Measurements from ENCODE around the gene SPRN.
"Not testable (repeated sequence)": the region's sequence is repeated elsewhere in the genome, so short reads cannot be mapped to it uniquely, and the experiment has no call there.

The SPRN gene

DNA sequence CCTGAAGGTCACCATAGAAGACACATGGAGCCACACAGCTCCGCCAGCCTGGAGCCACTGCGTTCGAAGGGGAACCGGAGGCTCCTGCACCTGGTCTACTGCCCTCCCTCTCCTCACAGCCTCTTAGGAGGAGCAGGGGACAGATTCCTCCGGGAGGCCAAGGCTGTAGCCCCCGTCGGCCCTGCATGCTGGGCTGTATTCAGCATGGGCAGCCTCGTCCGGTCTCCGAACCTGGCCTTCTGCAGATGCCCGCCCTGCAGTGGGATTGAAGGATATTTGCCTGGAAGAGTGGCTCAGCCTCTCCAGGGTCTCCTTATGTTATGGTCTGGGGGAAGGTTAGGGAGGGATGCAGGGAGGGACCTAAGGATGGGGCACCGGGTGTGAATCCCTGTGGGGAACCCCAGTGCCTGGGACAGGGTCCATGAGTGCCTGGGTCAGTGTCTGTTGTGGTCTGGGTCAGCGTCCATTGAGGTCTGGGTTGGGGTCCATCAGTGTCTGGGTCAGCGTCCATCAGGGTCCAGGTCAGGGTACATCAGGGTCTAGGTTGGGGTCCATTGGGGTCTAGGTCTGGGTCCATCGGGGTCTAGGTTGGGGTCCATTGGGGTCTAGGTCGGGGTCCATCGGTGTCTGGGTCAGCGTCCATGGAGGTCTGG lies 16.3 kb upstream of the SPRN start:
- no peak for DNase-seq

DNA sequence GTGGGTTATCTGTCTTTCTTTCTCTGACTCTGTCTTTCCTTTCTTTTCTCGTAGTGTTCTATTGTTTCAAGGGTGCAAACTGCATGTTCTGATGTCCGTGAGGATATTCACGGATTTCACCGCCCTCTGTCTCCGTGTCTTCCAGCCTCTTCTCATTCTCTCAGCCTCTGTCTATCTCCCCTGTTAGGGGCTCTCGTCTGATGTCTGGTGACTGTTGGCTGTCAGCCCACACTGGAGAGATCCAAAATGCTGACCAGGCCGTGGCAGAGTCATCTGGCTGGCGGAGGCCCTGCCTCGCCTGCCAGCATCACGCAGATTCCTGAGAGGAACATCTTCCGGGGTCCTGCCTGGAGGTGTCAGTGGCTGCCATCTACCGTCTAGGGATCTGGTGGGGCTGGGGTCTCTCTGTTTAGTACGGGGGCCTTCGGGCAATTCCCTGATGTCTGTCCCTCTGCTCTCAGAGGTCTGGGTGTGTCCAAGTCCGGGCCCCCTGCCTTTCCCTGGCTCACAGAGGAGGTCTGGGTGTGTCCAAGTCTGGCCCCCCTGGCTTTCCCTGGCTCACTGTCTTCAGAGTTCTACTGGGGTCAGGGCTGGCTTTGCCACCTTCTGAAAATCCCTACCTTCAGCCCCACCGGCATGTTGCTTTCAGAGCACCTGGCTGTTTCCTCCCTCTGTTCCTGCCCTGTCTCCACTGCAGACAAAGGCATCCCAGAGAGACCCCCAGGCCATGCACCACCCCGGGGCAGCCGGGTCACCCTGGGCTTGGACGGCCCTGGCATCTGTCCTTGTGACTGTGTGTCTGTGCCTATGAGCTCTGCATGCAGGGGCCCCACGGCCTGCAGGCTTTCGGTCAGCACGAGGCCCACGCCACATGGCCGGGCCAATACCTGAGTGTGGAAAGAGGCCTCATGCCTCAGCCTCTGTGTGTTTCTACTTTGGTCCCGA lies 15.4 kb upstream of the SPRN start:
- DNase-seq, result no peak

GRCh38 chr10:133438711-133439273 lies 14.4 kb upstream of the SPRN start:
- no peak for DNase-seq

DNA sequence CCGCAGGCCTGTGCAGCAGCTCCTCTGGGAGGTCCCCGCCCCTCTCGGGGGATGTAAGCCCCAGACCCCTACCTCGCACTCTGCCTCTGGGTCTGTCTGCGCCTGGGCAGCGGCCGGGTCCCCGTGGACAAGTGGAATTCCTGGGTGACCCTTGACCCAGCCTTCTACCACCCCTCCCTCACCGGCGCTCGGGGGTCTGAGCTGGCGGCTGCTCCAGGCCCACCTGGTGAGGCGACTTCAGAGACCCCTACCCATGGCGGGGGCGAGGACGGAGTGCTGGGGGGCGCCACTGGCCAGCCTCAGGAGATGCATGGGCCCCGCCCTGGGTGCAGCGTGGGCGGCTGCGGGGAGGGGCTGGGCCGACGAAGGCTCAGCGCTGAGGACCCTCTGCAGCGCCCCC lies 8.4 kb upstream of the SPRN start:
- DNase-seq, result not testable (repeated sequence)

DNA sequence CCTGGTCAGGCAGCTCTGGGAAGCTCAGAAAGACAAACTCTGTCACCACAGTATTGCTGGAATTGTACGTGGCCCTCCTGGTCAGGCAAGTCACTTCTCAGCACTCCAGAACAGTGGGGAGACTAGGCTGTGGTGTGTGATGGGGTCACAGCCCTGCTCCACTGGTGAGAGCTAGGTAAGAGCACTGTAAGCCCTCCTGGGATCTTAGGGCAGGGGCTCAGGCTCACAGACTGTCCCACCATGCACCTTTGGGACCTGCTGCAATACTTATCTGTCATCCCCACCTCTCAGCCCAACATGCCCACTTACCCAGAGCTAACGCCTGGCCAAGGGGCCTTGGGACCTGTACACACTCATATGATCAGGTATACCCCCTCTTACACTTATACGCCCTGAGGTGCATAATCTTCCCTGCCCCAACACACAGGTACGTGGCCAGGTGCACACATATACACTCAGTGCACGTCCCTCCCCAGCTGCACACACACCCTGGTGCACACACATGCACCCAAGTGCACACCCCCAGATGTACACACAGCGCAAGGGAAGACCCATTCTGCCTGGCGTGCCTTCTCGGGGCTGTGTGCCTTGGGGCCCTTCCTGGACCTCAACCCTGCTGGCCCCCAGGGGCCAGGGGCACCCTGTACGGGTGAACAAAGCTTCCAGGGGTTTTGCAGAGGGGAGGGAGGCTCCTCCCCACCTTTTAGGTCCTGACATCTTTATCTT lies 7.6 kb upstream of the SPRN start:
- not testable (repeated sequence) for DNase-seq

DNA sequence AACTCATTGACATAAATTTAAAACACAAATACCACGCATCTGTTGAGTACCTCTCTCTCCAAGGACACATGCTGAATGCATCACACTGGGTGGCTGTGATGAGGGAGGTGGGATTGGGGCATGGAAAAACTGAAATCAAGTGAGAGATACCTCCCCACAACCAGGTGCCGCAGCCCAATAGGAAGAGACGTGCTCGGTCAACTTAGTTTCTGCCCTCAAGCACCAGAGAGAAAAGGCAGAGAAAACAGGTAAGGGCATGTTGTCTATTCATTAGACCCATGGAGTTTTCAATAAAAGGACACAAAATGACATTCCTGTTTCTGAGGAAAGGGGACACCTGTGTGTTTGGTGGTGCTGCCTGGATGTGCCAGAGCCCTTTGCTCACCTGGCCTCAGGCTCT lies 5.1 kb upstream of the SPRN start:
- DNase-seq, result not testable (repeated sequence)

GRCh38 chr10:133424102-133424501 lies 323 bp downstream of the SPRN start:
- not testable (repeated sequence) for DNase-seq

DNA sequence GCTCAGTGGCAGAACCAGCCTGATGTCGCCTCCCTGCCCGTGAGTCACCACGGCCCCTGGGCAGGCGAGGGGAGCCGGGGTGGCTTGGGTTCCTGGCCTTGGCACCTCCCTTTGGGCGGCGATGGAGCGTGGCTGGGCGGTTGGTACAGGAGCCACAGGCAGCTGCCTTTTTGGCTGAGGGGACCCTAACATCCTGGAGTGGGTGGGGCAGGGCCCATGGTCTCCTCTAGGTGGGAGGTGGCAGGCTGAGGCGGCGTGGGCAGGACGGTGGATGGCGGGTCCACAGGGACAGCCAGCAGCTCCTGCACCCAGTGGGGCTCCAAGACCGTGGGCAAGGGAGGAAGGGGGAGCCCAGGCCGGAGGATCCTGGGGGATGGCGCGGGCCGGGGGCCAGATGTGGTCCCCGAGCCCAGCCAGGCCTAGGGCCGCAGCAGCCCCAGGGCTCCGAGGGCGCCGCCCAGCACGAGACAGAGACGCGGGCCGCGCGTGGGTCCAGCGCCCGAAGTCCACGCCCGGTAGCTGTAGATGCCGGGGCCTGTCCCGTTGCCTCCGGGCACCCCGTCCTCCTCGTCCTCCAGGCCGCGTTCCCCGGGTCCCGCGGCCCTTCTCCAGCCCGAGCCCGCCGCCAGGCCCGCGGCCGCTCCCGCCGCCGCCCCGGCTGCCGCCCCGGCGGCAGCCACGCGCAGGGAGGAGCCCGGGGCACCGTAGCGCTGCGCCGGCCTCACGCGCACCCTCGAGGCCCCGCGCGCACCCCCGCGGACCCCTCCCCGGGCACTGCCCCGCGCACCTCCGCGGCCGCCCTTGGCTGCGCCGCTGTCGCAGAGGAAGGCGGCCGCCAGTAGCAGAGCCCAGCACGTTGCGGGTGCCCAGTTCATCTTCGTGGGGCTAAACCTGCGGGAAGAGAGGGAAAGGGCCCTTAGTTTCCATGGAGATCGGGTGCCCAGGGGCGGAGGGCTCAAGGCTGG lies 1.3 kb downstream of the SPRN start:
- no peak for DNase-seq

GRCh38 chr10:133422223-133422806 lies 2.1 kb downstream of the SPRN start:
- DNase-seq, result no peak

GRCh38 chr10:133421336-133422222 lies 2.8 kb downstream of the SPRN start:
- DNase-seq, result no peak

DNA sequence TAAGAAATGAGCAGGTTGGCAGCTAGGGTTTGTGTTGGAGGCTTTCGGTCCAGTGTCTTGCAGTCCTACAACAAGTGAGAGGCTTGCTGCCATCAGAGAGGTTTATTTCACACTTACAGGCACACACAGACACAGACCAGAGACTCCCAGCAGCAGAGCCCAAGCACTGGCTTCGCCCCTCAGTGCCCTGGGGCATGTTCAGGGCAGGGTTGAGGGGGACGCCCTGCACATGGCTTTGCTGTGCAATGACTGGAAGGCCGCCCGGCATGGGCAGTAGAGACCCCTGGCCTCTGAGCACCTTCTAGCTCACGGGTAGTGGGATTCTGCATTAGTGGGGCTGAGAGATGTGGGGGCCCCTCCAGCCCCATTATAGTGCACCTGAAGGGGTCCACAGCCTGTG lies 3.8 kb downstream of the SPRN start:
- no peak for DNase-seq

GRCh38 chr10:133420028-133420427 lies 4.4 kb downstream of the SPRN start:
- no peak for DNase-seq

GRCh38 chr10:133419211-133419950 lies 5.0 kb downstream of the SPRN start:
- no peak for DNase-seq

GRCh38 chr10:133418289-133418993 lies 6.0 kb downstream of the SPRN start:
- DNase-seq, result no peak

DNA sequence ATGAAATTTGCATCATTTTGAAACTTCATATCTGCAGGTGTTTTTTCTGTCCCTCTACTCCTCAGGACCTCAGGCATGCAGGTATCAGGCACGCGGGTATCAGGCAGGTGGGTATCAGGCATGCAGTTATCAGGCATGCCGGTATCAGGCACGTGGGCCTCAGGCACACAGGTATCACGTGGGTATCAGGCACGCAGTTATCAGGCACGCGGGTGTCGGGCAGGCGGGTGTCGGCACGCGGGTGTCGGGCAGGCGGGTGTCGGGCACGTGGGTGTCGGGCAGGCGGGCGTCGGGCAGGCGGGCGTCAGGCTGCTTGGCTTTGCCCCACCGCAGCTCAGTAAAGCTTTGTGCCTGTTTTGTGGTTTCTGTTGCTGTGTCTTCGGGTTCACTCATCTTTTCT lies 8.7 kb downstream of the SPRN start:
- DNase-seq, result no peak

DNA sequence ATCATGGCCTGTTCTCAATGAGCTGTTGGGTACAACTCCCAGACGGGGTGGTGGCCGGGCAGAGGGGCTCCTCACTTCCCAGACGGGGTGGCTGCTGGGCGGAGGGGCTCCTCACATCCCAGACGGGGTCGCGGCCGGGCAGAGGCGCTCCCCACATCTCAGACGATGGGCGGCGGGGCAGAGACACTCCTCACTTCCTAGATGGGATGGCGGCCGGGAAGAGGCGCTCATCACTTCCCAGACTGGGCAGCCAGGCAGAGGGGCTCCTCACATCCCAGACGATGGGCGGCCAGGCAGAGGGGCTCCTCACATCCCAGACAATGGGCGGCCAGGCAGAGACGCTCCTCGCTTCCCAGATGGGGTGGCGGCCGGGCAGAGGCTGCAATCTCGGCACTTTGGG lies 10.0 kb downstream of the SPRN start:
- DNase-seq, result not testable (repeated sequence)

- DNase-seq, result no peak
Measured at GRCh38 chr10:133412381-133412711, 12.1 kb downstream of the SPRN start.
